IPS-18c (cell line): ENCODE data around the gene XAGE1B.
"Not testable (repeated sequence)": the region's sequence is repeated elsewhere in the genome, so short reads cannot be mapped to it uniquely, and the experiment has no call there.

Experiments
- H3K4me3 ChIP-seq: 2 replicates; pipeline ENCODE4 v1.7.0; 2013; ENCODE audit warnings: low read depth, mild to moderate bottlenecking, low read length, moderate library complexity; ENCODE audit not compliant: insufficient read depth
- H3K9me3 ChIP-seq: one replicate; pipeline ENCODE4 v1.6.1; 2013; ENCODE audit warnings: mild to moderate bottlenecking, low read length, moderate library complexity; ENCODE audit not compliant: control insufficient read depth, insufficient read depth

The XAGE1B gene

DNA sequence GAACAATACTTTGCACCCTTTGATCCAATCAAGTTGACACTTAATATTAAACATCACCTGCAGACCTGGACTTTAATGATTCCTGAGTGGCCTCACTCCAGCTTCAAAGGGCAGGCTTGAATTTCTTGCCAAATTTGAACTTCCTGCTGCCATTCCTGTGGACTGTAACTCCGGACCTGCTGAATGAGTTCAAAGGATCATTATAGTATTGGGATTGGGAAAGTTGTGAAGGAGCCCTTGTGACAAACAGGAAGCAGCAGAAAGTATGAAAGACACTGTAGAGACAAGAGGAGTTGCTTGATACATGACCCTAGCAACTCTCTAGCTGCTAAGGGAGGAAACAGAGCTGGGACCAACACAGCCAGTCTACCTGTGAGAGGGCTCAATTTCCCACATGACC lies 45.6 kb downstream of the XAGE1B start:
- not testable (repeated sequence) for H3K4me3 ChIP-seq, H3K9me3 ChIP-seq
